ENCODE data around the gene SH3TC1. TPM values are rescaled to one million over a fixed set of nuclear protein-coding genes. Genes with fewer than 3 reads are reported as not detected.

Gene SH3TC1
- total and polyA plus RNA-seq, 2 of the 13 experiments (the other 11 are each of a cell fraction or from before 2014, with no cell fraction given): 14.9 to 21.8 TPM

DNA sequence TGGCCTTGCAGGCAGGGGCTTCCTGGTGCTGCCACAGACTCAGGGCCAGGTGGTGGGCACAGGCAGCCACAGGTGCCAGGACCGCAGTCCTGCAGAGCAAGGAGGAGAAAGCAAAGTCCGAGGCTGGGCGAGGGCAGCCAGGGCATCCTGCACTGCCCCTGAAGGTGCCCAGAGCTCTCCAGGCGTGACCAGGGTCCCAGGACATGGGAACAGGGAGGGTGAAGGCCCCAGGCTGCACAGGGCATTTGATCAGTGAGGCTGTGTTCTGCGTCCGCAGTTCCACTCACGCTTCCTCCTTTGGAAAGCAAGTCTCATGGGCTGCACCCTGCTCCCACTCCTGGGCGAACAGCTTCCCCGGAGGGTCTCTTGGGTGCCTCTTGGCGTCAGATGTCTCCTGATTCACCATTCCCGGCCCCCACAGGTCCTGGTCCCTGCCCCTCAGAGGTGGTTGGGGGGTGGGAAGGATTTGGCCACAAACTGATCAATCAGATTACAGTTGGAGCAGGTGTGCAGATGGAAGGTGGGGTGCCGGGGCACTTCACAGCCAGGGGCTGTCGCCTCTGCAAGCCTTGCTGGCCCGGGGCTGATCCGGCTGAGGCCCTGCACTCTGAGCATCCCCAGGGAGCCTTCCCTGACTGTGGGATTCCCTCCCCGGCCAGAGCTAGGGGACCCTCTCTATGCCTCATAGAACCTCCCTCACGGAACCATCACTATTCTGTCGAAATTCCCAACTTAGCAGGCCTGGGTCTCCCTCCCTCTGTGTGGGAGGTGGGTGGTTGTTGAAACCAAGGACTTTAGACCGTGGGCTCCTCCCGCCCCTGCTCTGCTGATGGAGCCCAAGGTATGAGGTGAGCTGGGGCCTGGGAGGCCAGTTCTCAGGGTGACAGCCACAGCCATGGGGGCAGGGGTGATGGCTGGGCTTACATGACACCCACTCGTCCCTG lies 3.3 kb downstream of the SH3TC1 start (continued):
- TF ChIP-seq, protein P1, sequence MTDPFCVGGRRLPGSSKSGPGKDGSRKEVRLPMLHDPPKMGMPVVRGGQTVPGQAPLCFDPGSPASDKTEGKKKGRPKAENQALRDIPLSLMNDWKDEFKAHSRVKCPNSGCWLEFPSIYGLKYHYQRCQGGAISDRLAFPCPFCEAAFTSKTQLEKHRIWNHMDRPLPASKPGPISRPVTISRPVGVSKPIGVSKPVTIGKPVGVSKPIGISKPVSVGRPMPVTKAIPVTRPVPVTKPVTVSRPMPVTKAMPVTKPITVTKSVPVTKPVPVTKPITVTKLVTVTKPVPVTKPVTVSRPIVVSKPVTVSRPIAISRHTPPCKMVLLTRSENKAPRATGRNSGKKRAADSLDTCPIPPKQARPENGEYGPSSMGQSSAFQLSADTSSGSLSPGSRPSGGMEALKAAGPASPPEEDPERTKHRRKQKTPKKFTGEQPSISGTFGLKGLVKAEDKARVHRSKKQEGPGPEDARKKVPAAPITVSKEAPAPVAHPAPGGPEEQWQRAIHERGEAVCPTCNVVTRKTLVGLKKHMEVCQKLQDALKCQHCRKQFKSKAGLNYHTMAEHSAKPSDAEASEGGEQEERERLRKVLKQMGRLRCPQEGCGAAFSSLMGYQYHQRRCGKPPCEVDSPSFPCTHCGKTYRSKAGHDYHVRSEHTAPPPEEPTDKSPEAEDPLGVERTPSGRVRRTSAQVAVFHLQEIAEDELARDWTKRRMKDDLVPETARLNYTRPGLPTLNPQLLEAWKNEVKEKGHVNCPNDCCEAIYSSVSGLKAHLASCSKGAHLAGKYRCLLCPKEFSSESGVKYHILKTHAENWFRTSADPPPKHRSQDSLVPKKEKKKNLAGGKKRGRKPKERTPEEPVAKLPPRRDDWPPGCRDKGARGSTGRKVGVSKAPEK (CRISPR knock-in tag; IDR thresholded peaks at IDR 0.05; ENCODE audit: borderline replicate concordance): 0 out of 2 replicates have a peak, but pooled peaks have one; percentile 87
- TF ChIP-seq ZFP90 (CRISPR knock-in tag; IDR thresholded peaks at IDR 0.05; ENCODE audit: borderline replicate concordance) (0 out of 2 replicates have a peak, but pooled peaks have one; percentile 56), SKI (IDR thresholded peaks at IDR 0.05; ENCODE audit: partially characterized antibody) (no peak), FOXA1 (IDR thresholded peaks at IDR 0.05) (no peak), FOXA1 (CRISPR knock-in tag; IDR thresholded peaks at IDR 0.05) (no peak), PHF8 (CRISPR knock-in tag; IDR thresholded peaks at IDR 0.05) (no peak), ZNF143 (CRISPR knock-in tag; IDR thresholded peaks at IDR 0.05) (0 out of 2 replicates have a peak, but pooled peaks have one; percentile 7), DNMT3B (CRISPR knock-in tag; conservative IDR thresholded peaks at IDR 0.05) (no peak), PAF1 (CRISPR knock-in tag; IDR thresholded peaks at IDR 0.05) (no peak), MBNL3 (CRISPR knock-in tag; conservative IDR thresholded peaks at IDR 0.05) (no peak), TSC22D2 (CRISPR knock-in tag; IDR thresholded peaks at IDR 0.05; ENCODE audit: borderline replicate concordance) (no peak), ZNF589 (CRISPR knock-in tag; conservative IDR thresholded peaks at IDR 0.05) (no peak), ZNF20 (CRISPR knock-in tag; IDR thresholded peaks at IDR 0.05) (no peak), ZNF33A (CRISPR knock-in tag; IDR thresholded peaks at IDR 0.05; ENCODE audit: borderline replicate concordance) (no peak), CREM (IDR thresholded peaks at IDR 0.05) (no peak), CREM (CRISPR knock-in tag; IDR thresholded peaks at IDR 0.05) (no peak), JUN (CRISPR knock-in tag; IDR thresholded peaks at IDR 0.05) (no peak), HNRNPL (IDR thresholded peaks at IDR 0.05; ENCODE audit: low read depth, low read length) (peak; percentile 92), POLR2AphosphoS5 (IDR thresholded peaks at IDR 0.05; ENCODE audit: low read depth, low read length) (no peak)
- TF ChIP-seq, protein P2, sequence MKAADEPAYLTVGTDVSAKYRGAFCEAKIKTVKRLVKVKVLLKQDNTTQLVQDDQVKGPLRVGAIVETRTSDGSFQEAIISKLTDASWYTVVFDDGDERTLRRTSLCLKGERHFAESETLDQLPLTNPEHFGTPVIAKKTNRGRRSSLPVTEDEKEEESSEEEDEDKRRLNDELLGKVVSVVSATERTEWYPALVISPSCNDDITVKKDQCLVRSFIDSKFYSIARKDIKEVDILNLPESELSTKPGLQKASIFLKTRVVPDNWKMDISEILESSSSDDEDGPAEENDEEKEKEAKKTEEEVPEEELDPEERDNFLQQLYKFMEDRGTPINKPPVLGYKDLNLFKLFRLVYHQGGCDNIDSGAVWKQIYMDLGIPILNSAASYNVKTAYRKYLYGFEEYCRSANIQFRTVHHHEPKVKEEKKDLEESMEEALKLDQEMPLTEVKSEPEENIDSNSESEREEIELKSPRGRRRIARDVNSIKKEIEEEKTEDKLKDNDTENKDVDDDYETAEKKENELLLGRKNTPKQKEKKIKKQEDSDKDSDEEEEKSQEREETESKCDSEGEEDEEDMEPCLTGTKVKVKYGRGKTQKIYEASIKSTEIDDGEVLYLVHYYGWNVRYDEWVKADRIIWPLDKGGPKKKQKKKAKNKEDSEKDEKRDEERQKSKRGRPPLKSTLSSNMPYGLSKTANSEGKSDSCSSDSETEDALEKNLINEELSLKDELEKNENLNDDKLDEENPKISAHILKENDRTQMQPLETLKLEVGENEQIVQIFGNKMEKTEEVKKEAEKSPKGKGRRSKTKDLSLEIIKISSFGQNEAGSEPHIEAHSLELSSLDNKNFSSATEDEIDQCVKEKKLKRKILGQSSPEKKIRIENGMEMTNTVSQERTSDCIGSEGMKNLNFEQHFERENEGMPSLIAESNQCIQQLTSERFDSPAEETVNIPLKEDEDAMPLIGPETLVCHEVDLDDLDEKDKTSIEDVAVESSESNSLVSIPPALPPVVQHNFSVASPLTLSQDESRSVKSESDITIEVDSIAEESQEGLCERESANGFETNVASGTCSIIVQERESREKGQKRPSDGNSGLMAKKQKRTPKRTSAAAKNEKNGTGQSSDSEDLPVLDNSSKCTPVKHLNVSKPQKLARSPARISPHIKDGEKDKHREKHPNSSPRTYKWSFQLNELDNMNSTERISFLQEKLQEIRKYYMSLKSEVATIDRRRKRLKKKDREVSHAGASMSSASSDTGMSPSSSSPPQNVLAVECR (CRISPR knock-in tag; IDR thresholded peaks at IDR 0.05; ENCODE audit: borderline replicate concordance): peak; percentile 59; the same call in 1 of the 2 replicates
- TF ChIP-seq, protein P3, sequence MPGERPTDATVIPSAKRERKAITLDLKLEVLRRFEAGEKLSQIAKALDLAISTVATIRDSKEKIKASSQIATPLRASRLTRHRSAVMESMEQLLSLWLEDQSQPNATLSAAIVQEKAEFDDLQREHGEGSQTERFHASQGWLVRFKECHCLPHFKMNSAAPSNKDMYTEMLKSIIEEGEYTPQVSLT (CRISPR knock-in tag; IDR thresholded peaks at IDR 0.05; ENCODE audit: borderline replicate concordance, low read depth): no peak
- TF ChIP-seq, protein P4, sequence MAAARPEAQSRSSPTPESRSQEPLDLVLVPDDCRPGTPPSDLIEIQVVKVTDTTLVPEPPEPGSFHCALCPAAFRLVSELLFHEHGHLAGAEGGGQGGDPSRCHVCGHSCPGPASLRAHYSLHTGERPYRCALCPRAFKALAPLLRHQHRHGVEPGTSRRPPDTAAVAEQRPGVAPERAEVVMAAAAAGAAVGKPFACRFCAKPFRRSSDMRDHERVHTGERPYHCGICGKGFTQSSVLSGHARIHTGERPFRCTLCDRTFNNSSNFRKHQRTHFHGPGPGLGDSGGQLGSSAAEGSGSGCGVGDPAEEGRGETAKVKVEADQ (CRISPR knock-in tag; IDR thresholded peaks at IDR 0.05; ENCODE audit: borderline replicate concordance): no peak

Data from HepG2 (cell line).